Measurements from ENCODE around the gene GNB1L.

Gene GNB1L

DNA sequence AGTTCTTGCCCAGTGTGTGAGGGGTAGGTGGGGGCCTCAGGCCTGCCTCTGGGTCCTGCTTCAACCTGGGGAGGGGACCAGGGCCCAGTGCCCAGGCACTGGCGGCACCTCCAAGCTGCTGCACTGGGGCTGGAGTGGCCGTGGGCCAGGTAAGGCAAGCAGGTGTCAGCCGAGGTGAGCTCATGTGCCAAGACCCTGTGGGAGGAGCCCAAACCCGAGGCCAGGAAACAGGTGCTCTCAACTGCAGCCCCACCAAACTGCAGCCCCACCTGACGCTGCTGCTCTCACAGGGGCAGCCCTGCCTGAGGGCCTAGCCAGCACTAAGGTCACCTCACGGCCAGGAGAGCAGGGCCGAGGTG, 18.1 kb upstream of the GNB1L start:
- Histone ChIP-seq H3K27me3 (ENCODE audit: insufficient read depth, poor library complexity, severe bottlenecking) (no peaks in the 10 kb centered on the region), H3K27ac (replicated peaks) (no peak overlapping the region), H3K4me3 (replicated peaks; ENCODE audit: insufficient read depth, low read length) (no peak overlapping the region)
- TF ChIP-seq SPI1 (IDR thresholded peaks at IDR 0.05; ENCODE audit: borderline replicate concordance, low read depth) (no peak), GABPA (IDR thresholded peaks at IDR 0.05; ENCODE audit: low read depth) (no peak), POLR2AphosphoS5 (IDR thresholded peaks at IDR 0.05; ENCODE audit: low read depth) (no peak)
- TF ChIP-seq, protein P1, sequence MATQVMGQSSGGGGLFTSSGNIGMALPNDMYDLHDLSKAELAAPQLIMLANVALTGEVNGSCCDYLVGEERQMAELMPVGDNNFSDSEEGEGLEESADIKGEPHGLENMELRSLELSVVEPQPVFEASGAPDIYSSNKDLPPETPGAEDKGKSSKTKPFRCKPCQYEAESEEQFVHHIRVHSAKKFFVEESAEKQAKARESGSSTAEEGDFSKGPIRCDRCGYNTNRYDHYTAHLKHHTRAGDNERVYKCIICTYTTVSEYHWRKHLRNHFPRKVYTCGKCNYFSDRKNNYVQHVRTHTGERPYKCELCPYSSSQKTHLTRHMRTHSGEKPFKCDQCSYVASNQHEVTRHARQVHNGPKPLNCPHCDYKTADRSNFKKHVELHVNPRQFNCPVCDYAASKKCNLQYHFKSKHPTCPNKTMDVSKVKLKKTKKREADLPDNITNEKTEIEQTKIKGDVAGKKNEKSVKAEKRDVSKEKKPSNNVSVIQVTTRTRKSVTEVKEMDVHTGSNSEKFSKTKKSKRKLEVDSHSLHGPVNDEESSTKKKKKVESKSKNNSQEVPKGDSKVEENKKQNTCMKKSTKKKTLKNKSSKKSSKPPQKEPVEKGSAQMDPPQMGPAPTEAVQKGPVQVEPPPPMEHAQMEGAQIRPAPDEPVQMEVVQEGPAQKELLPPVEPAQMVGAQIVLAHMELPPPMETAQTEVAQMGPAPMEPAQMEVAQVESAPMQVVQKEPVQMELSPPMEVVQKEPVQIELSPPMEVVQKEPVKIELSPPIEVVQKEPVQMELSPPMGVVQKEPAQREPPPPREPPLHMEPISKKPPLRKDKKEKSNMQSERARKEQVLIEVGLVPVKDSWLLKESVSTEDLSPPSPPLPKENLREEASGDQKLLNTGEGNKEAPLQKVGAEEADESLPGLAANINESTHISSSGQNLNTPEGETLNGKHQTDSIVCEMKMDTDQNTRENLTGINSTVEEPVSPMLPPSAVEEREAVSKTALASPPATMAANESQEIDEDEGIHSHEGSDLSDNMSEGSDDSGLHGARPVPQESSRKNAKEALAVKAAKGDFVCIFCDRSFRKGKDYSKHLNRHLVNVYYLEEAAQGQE (IDR thresholded peaks at IDR 0.05; ENCODE audit: insufficient replicate concordance, low read depth): no peak
- TF ChIP-seq, protein P2, sequence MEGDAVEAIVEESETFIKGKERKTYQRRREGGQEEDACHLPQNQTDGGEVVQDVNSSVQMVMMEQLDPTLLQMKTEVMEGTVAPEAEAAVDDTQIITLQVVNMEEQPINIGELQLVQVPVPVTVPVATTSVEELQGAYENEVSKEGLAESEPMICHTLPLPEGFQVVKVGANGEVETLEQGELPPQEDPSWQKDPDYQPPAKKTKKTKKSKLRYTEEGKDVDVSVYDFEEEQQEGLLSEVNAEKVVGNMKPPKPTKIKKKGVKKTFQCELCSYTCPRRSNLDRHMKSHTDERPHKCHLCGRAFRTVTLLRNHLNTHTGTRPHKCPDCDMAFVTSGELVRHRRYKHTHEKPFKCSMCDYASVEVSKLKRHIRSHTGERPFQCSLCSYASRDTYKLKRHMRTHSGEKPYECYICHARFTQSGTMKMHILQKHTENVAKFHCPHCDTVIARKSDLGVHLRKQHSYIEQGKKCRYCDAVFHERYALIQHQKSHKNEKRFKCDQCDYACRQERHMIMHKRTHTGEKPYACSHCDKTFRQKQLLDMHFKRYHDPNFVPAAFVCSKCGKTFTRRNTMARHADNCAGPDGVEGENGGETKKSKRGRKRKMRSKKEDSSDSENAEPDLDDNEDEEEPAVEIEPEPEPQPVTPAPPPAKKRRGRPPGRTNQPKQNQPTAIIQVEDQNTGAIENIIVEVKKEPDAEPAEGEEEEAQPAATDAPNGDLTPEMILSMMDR (IDR thresholded peaks at IDR 0.05; ENCODE audit: insufficient read depth, low read length): no peak
- DNase-seq (ENCODE audit: low read depth in 1 of 2, low spot score in 1 of 2): no peak

DNA sequence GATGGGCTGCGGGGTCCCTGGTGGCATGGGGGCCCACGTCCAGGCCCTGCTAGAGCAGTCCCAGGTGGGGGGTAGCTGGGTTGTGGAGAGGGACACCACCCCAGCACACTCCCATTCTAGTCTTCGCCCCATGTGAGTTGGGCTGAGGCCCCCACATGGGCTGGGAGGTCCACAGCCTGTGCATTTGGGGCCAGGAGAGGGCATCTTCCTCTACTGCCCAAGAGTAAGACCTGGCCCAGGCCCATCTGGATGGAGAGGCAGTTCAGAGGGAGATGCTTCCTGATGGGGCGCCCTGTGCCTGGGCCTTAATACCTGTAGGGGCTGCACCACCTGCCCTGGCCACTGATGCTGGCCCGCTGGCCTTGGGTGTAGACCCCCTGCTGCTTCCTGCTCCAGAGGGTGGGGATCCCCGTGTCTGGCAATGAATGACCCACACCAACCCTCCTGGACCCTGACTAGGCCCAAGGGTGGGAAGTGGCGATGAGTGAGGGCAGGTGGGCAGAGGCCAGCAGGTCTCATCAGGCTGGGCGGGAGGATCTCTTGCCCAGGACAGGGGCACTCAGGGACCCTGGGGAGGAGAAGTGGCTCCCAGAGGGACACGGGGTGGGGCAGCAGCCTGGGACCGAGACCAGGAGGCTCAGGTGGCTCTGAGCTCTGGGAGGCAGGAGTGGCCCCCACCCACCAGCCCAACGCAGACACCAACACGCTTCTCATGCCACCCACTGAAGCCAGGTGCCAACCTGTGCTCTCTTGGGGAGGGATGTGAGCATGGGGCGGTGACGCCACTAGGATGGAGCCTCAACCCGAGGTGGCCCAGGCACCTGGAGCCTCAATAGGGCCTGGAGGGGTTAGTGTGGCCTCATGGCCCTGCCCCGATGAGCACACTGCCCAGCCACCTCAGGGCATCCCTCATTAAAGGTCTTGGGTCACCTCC, 17.4 kb upstream of the GNB1L start:
- H3K27me3 ChIP-seq (ENCODE audit: insufficient read depth, poor library complexity, severe bottlenecking): no peaks in the 10 kb centered on the region
- H3K27ac ChIP-seq (replicated peaks): no peak overlapping the region
- DNase-seq (ENCODE audit: low read depth in 1 of 2, low spot score in 1 of 2): no peak
- no peak overlapping the region for H3K4me3 ChIP-seq (replicated peaks; ENCODE audit: insufficient read depth, low read length)
- TF ChIP-seq, protein P1 (IDR thresholded peaks at IDR 0.05; ENCODE audit: insufficient replicate concordance, low read depth): no peak
- TF ChIP-seq GABPA (IDR thresholded peaks at IDR 0.05; ENCODE audit: low read depth) (no peak), POLR2AphosphoS5 (IDR thresholded peaks at IDR 0.05; ENCODE audit: low read depth) (no peak), SPI1 (IDR thresholded peaks at IDR 0.05; ENCODE audit: borderline replicate concordance, low read depth) (no peak)
- TF ChIP-seq, protein P2 (IDR thresholded peaks at IDR 0.05; ENCODE audit: insufficient read depth, low read length): no peak

DNA sequence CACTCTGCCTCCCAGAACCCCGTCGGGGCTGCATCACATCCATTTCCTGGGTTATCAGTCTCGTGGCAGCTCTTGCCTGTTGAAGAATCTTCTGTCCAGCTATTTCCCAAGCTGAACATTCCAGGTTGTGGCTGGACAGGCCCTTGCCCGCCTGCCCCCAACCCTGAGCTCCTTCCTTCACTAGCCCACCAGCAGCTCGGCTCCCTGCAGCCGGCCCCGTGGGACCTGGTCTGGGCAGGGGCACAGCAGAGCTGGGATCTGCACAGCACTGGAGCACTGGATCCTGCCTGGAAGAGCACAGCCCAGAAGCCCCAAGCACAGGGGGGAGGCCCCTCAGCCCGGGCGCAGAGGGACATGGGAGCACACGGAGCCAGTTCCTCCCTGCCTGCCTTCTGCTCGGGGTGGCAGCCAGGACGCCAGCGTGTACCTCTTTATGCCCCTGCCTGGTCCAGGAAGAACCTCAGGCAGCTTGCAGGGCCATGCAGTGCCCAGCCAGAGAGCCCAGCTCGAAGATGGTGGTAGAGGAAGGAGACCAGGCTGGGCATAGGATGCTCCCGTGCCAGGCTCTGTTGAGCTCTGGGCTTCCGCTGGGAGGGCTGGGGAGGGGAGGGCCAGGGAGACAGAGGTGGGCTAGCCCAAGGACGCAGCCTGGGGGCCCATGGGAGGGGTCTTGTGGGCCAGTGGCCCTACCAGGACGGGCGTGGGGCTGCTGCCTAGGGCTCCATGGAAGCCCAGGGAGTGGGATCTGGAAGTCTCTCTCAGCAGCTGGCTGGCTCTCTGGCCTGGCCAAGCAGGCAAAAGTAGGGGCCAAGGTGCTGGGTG, 16.6 kb upstream of the GNB1L start:
- H3K27ac ChIP-seq (replicated peaks): no peak overlapping the region
- no peak for DNase-seq (ENCODE audit: low read depth in 1 of 2, low spot score in 1 of 2)
- H3K4me3 ChIP-seq (replicated peaks; ENCODE audit: insufficient read depth, low read length): no peak overlapping the region
- H3K27me3 ChIP-seq (ENCODE audit: insufficient read depth, poor library complexity, severe bottlenecking): no peaks in the 10 kb centered on the region
- no peak for TF ChIP-seq POLR2AphosphoS5 (IDR thresholded peaks at IDR 0.05; ENCODE audit: low read depth)
- TF ChIP-seq, protein P1 (IDR thresholded peaks at IDR 0.05; ENCODE audit: insufficient replicate concordance, low read depth): no peak
- no peak for TF ChIP-seq SPI1 (IDR thresholded peaks at IDR 0.05; ENCODE audit: borderline replicate concordance, low read depth)
- TF ChIP-seq, protein P2 (IDR thresholded peaks at IDR 0.05; ENCODE audit: insufficient read depth, low read length): no peak
- no peak for TF ChIP-seq GABPA (IDR thresholded peaks at IDR 0.05; ENCODE audit: low read depth)
